Esophagus muscularis mucosa (tissue), 4 donors: Measurements from ENCODE around the gene HIF1A.

Experiments
- EP300 ChIP-seq: sonication (generic); formaldehyde crosslinking; IDR thresholded peaks from one replicate; pipeline ENCODE4 v1.6.1; 2017; ENCODE audit warnings: antibody characterized with exemption
- POLR2A ChIP-seq: fragments of 450-650 bp; IDR thresholded peaks from one replicate; pipeline ENCODE4 v1.6.1; 2017; ENCODE audit warnings: antibody characterized with exemption, moderate library complexity, mild to moderate bottlenecking, low read depth
- POLR2AphosphoS5 ChIP-seq, 2 donors: sonication (generic); formaldehyde crosslinking; IDR thresholded peaks; one replicate each; pipeline ENCODE4 v1.6.1; 2017; ENCODE audit warnings: antibody characterized with exemption in 2 of 2
- TF ChIP-seq, protein P1 (sequence below), 3 experiments: fragments of 200-600 bp in 2 of 3; fragments of 450-650 bp in 1 of 3; sonication (generic) in 2 of 3; IDR thresholded peaks; one replicate each; pipeline ENCODE4 v1.5.1; 2017 to 2019; ENCODE audit warnings: antibody characterized with exemption in 3 of 3, mild to moderate bottlenecking in 2 of 3, moderate library complexity in 1 of 3

DNA sequence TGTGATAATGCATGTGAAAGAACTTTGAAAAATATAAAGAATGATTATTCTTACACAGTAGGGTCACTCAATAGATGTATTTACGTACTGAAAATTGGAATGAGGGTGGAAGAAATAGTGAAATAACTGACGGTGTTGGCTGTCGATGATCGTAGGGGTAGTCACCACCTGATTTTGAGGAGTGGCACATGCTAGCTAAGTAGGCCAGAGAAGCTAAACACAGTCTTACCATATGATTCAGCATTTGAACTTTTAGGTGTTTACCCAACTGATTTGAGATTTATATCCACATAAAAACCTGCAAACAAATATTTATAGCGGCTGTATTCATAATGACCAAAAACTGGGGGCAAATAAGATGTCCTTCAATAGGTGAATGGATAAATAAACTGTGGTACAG lies 47.6 kb upstream of the HIF1A start:
- TF ChIP-seq EP300 (no peak), POLR2AphosphoS5 (IDR thresholded peaks at IDR 0.05) (no peak), POLR2A (no peak)
- TF ChIP-seq, protein P1, sequence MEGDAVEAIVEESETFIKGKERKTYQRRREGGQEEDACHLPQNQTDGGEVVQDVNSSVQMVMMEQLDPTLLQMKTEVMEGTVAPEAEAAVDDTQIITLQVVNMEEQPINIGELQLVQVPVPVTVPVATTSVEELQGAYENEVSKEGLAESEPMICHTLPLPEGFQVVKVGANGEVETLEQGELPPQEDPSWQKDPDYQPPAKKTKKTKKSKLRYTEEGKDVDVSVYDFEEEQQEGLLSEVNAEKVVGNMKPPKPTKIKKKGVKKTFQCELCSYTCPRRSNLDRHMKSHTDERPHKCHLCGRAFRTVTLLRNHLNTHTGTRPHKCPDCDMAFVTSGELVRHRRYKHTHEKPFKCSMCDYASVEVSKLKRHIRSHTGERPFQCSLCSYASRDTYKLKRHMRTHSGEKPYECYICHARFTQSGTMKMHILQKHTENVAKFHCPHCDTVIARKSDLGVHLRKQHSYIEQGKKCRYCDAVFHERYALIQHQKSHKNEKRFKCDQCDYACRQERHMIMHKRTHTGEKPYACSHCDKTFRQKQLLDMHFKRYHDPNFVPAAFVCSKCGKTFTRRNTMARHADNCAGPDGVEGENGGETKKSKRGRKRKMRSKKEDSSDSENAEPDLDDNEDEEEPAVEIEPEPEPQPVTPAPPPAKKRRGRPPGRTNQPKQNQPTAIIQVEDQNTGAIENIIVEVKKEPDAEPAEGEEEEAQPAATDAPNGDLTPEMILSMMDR (IDR thresholded peaks at IDR 0.05), result no peak
